Measurements from ENCODE around the gene RBKS. TPM values are rescaled to one million over a fixed set of nuclear protein-coding genes. Genes with fewer than 3 reads are reported as not detected.
"Not testable (repeated sequence)": the region's sequence is repeated elsewhere in the genome, so short reads cannot be mapped to it uniquely, and the experiment has no call there.

The RBKS gene
- total RNA-seq, 2 experiments from 2014 or later, result 2.6 to 3.0 TPM

GRCh38 chr2:27752551-27753237, 137.5 kb downstream of the RBKS start:
- CTCF ChIA-PET, result interaction anchor here (1.3 kb wide), 1 partner anchor 49 kb away, joined by 3 read pairs; no protein-coding TSS in a partner anchor
- DNase-seq, result no peak
- TF ChIP-seq CTCF (IDR thresholded peaks at IDR 0.05), result no peak
- peaks cover 2 to 14% of the 10 kb centered on the region in 2 experiments for H3K27me3 ChIP-seq (ENCODE audit: control insufficient read depth in 1 of 2, insufficient read depth in 2 of 2, low read length in 2 of 2)
- peaks cover 0 to 11% of the 10 kb centered on the region in 2 experiments for H3K9me3 ChIP-seq (ENCODE audit: control insufficient read depth in 1 of 2, insufficient read depth in 1 of 2, low read length in 2 of 2)
- no peak overlapping the region for H3K4me3 ChIP-seq (ENCODE audit: low read length)
- ATAC-seq (ENCODE audit: poor library complexity), result no peak
- POLR2A ChIA-PET, result no interaction called here
- no peak overlapping the region for H3K27ac ChIP-seq (ENCODE audit: low read depth in 1 of 2, low read length in 2 of 2)
- Mint-ChIP-seq H3K36me3 (ENCODE audit: low read depth) (no peaks in the 10 kb centered on the region), H3K27me3 (peaks cover 9% of the 10 kb centered on the region), H3K9me3 (peaks cover 7% of the 10 kb centered on the region), H3K4me3 (no peak overlapping the region), H3K27ac (no peak overlapping the region), H3K4me1 (ENCODE audit: low read depth) (no peaks in the 10 kb centered on the region)
- H3K36me3 ChIP-seq (ENCODE audit: insufficient read depth, low read length), result no peaks in the 10 kb centered on the region
- intact Hi-C loops (cut with DNase I, micrococcal nuclease), result loop anchor here in 1 of 2 experiments (1.0 kb wide), 1 partner anchor 700 kb away; no protein-coding TSS in a partner anchor
- H3K4me1 ChIP-seq (ENCODE audit: insufficient read depth, low read length), result peaks cover 2% of the 10 kb centered on the region

GRCh38 chr2:27751377-27751776, 138.8 kb downstream of the RBKS start:
- Histone ChIP-seq H3K36me3 (ENCODE audit: insufficient read depth, low read length) (no peaks in the 10 kb centered on the region), H3K27me3 (ENCODE audit: control insufficient read depth in 1 of 2, insufficient read depth in 2 of 2, low read length in 2 of 2) (peaks cover 2 to 14% of the 10 kb centered on the region in 2 experiments), H3K27ac (ENCODE audit: low read depth in 1 of 2, low read length in 2 of 2) (no peak overlapping the region), H3K9me3 (ENCODE audit: control insufficient read depth in 1 of 2, insufficient read depth in 1 of 2, low read length in 2 of 2) (peaks cover 0 to 11% of the 10 kb centered on the region in 2 experiments), H3K4me3 (ENCODE audit: low read length) (no peak overlapping the region), H3K4me1 (ENCODE audit: insufficient read depth, low read length) (peaks cover 2% of the 10 kb centered on the region)
- no peak for TF ChIP-seq CTCF (IDR thresholded peaks at IDR 0.05)
- ATAC-seq (ENCODE audit: poor library complexity) (no peak), DNase-seq (no peak)
- peaks cover 9% of the 10 kb centered on the region for H3K27me3 Mint-ChIP-seq
- peaks cover 7% of the 10 kb centered on the region for H3K9me3 Mint-ChIP-seq
- H3K36me3 Mint-ChIP-seq (ENCODE audit: low read depth), result no peaks in the 10 kb centered on the region
- no peaks in the 10 kb centered on the region for H3K4me1 Mint-ChIP-seq (ENCODE audit: low read depth)
- CTCF ChIA-PET, result no interaction called here
- no peak overlapping the region for H3K4me3 Mint-ChIP-seq
- POLR2A ChIA-PET, result no interaction called here
- intact Hi-C loops (cut with DNase I, micrococcal nuclease), result no loop called here
- H3K27ac Mint-ChIP-seq, result no peak overlapping the region

- POLR2A ChIA-PET, H3K9me3 Mint-ChIP-seq, H3K27ac Mint-ChIP-seq: not testable (repeated sequence)
Observed at GRCh38 chr2:27748803-27749554, 141.2 kb downstream of the RBKS start.

More at GRCh38 chr2:27748803-27749554, 141.2 kb downstream of the RBKS start:
- H3K27me3 Mint-ChIP-seq; ATAC-seq (ENCODE audit: poor library complexity); H3K4me1 Mint-ChIP-seq (ENCODE audit: low read depth); intact Hi-C loops (cut with DNase I, micrococcal nuclease); H3K4me1 ChIP-seq (ENCODE audit: insufficient read depth, low read length); H3K4me3 Mint-ChIP-seq; CTCF ChIA-PET; DNase-seq; H3K36me3 ChIP-seq (ENCODE audit: insufficient read depth, low read length); H3K4me3 ChIP-seq (ENCODE audit: low read length); H3K27ac ChIP-seq (ENCODE audit: low read depth in 1 of 2, low read length in 2 of 2); H3K36me3 Mint-ChIP-seq (ENCODE audit: low read depth): not testable (repeated sequence)
- H3K9me3 ChIP-seq (ENCODE audit: control insufficient read depth in 1 of 2, insufficient read depth in 1 of 2, low read length in 2 of 2), result peaks cover 0 to 11% of the 10 kb centered on the region in 2 experiments
- peaks cover 2 to 14% of the 10 kb centered on the region in 2 experiments for H3K27me3 ChIP-seq (ENCODE audit: control insufficient read depth in 1 of 2, insufficient read depth in 2 of 2, low read length in 2 of 2)

Data from CD4-positive, alpha-beta T cell (primary cell).